GM19397 (cell line): ENCODE data around the gene SURF1.
"Not testable (repeated sequence)": the region's sequence is repeated elsewhere in the genome, so short reads cannot be mapped to it uniquely, and the experiment has no call there.

Source experiments
- ATAC-seq: cut with Tn5 transposase; IDR thresholded peaks from one replicate; pipeline ENCODE4 v1.9.1; 2021; ENCODE audit warnings: mild to moderate bottlenecking, moderate library complexity; ENCODE audit not compliant: unreplicated experiment

Gene SURF1

DNA sequence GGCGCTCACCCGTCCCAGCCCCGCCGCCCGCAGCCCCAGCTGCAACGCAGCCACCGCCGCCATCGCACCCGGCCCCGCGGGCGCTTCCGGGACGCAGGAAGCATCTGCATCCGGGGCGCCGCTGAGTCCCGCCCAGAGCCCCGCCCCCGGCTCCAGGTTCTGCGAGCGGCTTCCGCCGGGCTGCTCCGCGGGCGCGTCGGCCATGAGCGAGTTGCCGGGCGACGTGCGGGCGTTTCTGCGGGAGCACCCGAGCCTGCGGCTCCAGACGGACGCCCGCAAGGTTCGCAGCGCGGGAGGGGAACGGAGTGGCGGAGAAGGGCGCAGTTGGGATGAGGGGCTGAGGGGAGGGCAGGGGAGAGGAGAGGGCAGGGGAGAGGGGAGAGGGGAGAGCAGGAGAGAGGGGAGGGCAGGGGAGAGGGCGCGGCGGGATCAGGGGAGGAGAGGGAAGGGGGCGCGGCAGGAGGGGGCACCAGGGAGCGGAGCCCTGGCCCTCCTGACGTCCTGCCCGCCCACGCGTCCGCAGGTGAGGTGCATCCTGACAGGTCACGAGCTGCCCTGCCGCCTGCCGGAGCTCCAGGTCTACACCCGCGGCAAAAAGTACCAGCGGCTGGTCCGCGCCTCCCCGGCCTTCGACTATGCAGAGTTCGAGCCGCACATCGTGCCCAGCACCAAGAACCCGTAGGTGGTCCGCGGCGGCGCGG lies at the start of gene SURF1, which contains the start of gene SURF2:
Gene SURF1 (minus strand): TSS at position 97 of the 701 bp plus-strand sequence. CDS start 34 bp downstream, at position 63.
Gene SURF2 (plus strand): TSS at position 160 of the 701 bp plus-strand sequence. CDS start 43 bp downstream, at position 203.
- peak; percentile 70 for ATAC-seq

DNA sequence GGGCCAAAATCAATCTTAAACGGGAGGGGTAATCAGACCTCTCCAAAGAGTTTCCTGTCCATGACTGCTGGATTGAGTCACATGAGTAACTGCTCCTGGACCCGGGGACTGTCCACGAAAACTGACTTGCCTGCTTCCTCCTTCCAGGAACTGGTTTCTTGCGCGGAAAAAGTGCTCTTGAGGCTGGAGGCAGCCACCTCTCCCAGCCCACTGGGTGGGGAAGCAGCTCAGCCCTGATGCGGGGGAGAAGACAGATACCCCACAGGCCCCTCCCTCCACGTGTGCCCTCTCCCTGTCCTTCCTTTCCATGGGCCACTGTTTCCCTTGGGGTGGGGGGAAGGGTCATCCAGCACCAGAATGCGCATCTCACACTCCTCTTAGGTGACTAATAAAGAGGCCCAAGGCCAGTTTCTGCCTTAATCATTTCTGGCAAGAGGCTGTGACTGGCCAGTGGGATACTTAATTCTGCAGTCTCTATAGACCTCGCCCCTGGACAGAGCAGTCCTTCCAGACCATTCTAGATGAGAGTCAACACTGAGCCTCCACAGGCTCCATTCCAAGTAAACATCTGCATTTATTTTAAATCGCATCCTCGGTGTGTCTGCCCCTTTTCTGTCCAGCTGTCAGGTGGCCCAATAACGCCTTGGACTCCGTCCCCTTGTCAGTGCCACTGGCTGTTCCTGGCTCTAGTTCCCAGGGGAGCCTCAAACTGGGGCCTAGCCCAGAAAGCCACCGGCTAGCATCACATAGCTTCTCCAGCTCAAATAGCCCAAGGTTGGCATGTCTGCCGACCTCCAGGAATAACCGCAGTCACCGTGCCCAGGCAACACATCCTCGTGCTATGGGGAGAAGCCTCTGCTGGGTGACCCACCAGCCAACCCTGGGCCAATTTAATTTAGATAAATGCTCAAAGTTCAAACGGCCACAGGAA lies 49.5 kb upstream of the SURF1 start:
- ATAC-seq = no peak

- ATAC-seq = no peak
Observed at GRCh38 chr9:133404454-133405002, 48.2 kb upstream of the SURF1 start.

GRCh38 chr9:133403766-133404453 lies 47.6 kb upstream of the SURF1 start:
- ATAC-seq = no peak

DNA sequence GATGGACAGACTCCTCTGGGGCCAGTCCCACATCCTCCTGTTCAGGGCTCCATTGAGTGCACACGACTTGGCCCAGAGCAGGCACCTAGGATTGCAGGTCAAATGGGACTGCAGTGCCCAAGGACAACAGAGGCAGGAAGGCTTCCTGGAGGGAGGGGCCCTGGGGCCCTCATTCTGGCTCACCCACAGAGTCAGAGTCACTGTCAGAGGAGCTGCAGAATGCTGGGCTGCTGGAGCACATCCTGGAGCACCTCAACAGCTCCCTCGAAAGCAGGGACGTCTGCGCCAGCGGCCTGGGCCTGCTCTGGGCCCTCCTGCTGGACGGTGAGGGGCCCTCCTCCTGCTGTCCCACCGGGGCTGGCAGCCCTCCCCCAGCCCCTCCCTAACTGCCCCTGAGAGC lies 46.4 kb upstream of the SURF1 start:
- no peak for ATAC-seq

DNA sequence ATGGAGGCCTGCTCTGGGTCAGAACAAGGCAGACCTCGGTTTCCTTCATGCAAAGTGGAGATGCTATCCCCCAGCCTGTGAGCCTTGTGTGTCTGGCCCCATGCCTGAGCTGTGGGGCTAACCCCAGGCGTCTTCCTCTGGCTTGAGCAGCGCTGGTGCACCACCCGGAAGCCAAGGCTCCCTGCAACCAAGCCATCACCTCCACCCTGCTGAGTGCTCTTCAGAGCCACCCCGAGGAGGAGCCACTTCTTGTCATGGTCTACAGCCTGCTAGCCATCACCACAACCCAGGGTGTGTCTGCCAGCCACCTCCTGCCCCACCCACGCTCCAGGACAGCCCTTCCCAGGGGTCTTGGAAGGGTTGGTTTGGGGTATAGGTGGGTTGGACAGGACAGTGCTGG lies 45.3 kb upstream of the SURF1 start:
- no peak for ATAC-seq

DNA sequence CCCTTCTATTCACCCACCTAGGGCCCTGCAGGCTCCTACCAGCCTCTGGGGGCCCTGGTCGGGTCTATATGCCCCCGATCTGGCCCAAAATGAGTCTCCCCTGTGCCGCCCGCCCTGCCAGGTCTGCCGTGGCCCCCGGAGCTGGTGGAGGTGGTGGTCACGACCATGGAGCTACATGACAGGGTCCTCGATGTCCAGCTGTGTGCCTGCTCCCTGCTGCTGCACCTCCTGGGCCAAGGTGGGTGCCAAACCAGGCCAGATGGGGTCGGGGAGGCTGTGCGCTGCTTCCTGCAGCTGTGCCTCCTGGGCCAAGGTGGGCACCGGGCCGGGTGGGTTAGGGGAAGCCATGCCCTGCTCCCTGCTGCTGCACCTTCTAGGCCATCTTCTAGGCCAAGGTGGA lies 44.0 kb upstream of the SURF1 start:
- no peak for ATAC-seq

DNA sequence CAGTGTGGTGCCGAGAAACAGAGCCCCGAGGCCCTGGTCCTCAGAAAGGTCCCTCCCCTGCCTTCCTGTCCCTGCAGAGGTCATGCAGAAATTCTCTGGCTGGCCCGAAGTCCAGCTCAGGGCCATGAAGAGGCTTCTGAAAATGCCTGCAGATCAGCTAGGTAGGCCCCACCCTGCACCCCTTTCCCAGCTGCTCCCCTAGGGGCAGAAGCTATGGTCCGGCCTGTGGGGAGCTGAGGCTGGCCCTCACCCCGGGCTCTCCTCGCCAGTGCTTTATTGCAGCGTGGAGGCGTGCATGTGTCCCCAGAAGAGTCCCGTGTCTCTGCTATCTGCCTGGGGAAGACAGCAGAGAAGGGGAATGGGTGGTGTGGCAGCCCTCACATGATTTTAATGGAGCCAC lies 41.6 kb upstream of the SURF1 start:
- ATAC-seq = no peak

DNA sequence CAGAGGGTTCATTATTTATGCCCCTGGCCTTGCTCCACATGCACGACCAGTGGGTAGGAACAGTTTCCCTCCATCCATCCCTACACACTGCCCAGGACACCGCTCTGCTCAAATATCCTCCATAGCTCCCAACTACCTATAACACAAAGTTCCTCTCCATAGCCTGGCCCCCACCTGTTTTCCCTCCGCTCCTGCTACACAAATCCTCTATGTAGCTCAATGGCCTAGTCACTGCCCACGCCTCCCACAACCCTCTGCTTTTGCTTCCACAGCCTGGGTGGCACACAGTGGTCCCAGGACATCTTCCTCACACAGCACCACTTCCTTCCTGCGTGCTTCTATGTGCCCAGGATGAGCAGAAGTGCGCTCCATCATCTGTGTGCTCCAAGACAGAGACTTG lies 41.1 kb upstream of the SURF1 start:
- no peak for ATAC-seq

GRCh38 chr9:133396952-133397351 lies 40.7 kb upstream of the SURF1 start:
- no peak for ATAC-seq

- no peak for ATAC-seq
Observed at GRCh38 chr9:133394687-133395271, 38.5 kb upstream of the SURF1 start.

DNA sequence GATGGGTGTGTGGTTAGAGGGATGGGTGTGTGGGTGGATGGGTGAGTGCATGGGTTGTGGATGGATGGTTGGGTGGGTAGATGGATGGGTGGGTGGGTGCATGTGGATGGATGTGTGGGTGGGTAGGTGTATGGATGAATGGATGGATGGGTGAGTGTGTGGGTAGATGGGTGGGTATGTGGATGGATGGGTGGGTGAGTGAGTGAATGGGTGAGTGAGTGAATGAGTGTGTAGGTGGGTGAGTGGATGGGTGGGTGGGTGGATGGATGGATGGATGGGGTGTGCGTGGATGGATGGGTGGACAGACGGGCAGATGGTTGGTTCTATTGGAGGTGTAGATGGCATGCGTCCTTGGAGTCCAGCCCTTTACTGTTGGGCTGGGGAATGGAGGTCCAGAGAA lies 37.1 kb upstream of the SURF1 start:
- no peak for ATAC-seq

DNA sequence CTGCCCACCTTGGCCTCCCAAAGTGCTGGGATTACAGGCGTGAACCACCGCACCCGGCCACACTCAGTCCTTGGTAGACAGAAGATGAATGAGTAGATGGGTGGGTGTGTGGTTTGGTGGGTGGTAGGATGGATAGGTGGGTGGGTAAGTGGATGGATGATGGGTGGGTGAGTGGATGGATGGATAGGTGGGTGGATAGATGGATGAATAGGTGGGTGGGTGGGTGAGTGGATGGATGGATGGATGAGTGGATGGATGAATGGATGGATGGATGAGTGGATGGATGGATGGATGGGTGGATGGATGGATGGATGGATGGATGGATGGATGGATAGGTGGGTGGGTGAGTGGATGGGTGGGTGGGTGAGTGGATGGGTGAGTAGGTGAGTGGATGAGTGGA lies 36.0 kb upstream of the SURF1 start:
- not testable (repeated sequence) for ATAC-seq

DNA sequence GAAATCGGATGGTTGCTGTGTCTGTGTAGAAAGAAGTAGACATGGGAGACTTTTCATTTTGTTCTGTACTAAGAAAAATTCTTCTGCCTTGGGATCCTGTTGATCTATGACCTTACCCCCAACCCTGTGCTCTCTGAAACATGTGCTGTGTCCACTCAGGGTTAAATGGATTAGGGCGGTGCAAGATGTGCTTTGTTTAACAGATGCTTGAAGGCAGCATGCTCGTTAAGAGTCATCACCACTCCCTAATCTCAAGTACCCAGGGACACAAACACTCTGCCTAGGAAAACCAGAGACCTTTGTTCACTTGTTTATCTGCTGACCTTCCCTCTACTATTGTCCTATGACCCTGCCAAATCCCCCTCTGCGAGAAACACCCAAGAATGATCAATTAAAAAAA lies 35.2 kb upstream of the SURF1 start:
- not testable (repeated sequence) for ATAC-seq

DNA sequence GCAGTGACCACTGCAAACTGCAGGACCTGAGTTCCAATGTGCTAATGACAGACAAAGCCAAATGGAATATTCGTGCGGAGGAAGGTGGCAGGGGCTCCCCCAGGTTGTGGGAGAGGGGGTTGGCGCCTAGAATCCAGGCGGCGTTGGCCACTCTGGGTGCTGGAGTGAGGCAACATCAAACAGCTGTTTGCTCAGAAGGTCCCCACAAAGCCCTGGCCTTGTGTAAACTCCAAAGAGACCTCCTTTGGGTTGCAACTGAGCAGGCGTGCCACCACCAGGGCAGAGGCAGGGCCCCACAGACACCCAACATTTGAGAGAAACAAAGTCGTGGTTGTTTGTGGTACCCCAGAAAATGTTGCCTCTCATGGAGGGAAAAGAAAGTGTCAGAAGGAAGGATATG lies 34.4 kb upstream of the SURF1 start:
- ATAC-seq = no peak

DNA sequence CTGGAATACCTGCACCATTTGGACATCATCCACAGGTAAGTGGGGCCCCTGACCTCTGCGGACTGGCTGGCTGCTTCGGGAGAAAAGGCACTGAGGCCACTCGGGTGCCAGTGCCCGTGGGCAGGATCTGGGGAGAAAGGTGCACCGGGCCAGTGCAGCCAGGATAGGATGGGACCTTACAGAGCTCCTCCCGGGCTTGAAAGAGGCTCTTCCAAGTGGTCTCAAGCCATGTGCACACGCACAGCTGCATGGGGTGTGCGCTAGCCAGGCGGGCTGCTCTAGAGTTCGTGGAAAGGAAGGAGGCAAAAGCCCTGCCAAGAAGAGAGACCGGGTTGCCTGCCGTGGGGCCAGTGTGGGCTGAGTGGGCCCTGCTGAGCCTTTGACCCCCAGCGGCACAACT lies 33.3 kb upstream of the SURF1 start:
- ATAC-seq = no peak

GRCh38 chr9:133389025-133389557 lies 32.8 kb upstream of the SURF1 start:
- no peak for ATAC-seq

DNA sequence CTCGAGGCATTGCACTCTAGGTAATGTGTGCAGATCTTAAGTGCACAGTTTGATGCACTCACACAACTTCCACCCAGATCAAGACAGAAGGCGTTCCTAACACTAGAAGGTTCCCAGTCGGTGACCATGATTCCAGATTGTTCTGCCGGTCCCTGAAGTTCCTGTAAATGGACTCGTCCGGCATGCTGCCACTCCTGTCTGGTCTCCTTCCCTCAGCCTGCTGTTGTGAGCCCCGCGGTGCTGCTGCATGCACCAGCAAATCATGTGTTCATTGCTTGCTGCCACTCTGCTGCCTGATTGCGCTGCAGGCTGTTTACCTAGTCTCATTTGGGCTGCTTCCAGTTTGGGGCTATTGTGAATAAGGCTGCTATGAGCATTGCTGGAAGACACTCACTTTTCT lies 31.4 kb upstream of the SURF1 start:
- no peak for ATAC-seq

GRCh38 chr9:133386338-133386737 lies 30.1 kb upstream of the SURF1 start:
- no peak for ATAC-seq

- no peak for ATAC-seq
Observed at GRCh38 chr9:133385452-133385851, 29.2 kb upstream of the SURF1 start.
